Glutamatergic neuron (in vitro differentiated cells): ENCODE data around the gene PDLIM5. TPM values are rescaled to one million over a fixed set of nuclear protein-coding genes. Genes with fewer than 3 reads are reported as not detected.

Experiments
- DNase-seq: peaks from one replicate; pipeline ENCODE4 v3.0.0; 2022
- H3K27ac Mint-ChIP-seq: one replicate; pipeline ENCODE4 v1.8.0; 2020; ENCODE audit warnings: mild to moderate bottlenecking, mixed read lengths, inconsistent platforms; ENCODE audit not compliant: unreplicated experiment
- H3K27me3 Mint-ChIP-seq: one replicate; pipeline ENCODE4 v1.8.0; 2020; ENCODE audit warnings: mild to moderate bottlenecking, moderate library complexity, mixed read lengths, inconsistent platforms; ENCODE audit not compliant: unreplicated experiment
- H3K36me3 Mint-ChIP-seq: one replicate; pipeline ENCODE4 v1.8.0; 2020; ENCODE audit warnings: mild to moderate bottlenecking, mixed read lengths, inconsistent platforms; ENCODE audit not compliant: unreplicated experiment
- H3K4me1 Mint-ChIP-seq: one replicate; pipeline ENCODE4 v1.8.0; 2020; ENCODE audit warnings: mild to moderate bottlenecking, low read depth, mixed read lengths, inconsistent platforms; ENCODE audit not compliant: unreplicated experiment
- H3K4me3 Mint-ChIP-seq: one replicate; pipeline ENCODE4 v1.8.0; 2020; ENCODE audit warnings: mild to moderate bottlenecking, mixed read lengths, inconsistent platforms; ENCODE audit not compliant: unreplicated experiment
- H3K9me3 Mint-ChIP-seq: one replicate; pipeline ENCODE4 v1.8.0; 2020; ENCODE audit warnings: mild to moderate bottlenecking, moderate library complexity, mixed read lengths, inconsistent platforms; ENCODE audit not compliant: unreplicated experiment
- total RNA-seq: library from RNA; stranded (reverse); fragmentation: NEBNext Ultra II Directional; extraction: Animal tissue kit (Norgen Biotek cat#: 25700); gene quantifications from one replicate; pipeline ENCODE4 v1.2.1, GENCODE V29; 2021; ENCODE audit not compliant: unreplicated experiment
- TF ChIP-seq, protein P1 (sequence below): fragments of 200-600 bp; sonication (generic); IDR thresholded peaks from one replicate; pipeline ENCODE4 v1.5.0; 2021; ENCODE audit not compliant: partially characterized antibody, unreplicated experiment

The PDLIM5 gene
- total RNA-seq, 1 donor from 2014 or later: 32.7 TPM

DNA sequence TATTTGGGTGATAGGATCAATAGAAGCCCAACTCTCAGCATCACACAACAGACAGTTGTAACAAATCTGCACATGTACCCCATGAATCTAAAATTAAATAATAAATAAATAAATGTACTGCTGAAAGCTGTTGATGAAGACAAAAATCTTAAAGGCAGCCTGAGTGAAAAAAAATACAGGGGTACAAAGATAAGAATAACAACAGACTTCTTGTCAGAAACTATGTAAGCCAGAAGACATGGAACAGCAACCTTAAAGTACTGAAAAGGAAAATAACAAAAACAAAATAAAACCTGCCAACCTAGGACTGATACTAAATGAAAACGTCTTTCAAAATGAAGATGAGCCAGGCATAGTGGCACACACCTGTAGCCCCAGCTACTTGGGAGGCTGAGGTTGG lies 25.0 kb upstream of the PDLIM5 start:
- DNase-seq: no peak
- Mint-ChIP-seq H3K27me3 (peaks cover 2% of the 10 kb centered on the region), H3K4me1 (no peaks in the 10 kb centered on the region), H3K9me3 (peaks cover 2% of the 10 kb centered on the region), H3K27ac (no peak overlapping the region), H3K36me3 (peaks cover 7% of the 10 kb centered on the region), H3K4me3 (no peak overlapping the region)
- TF ChIP-seq, protein P1, sequence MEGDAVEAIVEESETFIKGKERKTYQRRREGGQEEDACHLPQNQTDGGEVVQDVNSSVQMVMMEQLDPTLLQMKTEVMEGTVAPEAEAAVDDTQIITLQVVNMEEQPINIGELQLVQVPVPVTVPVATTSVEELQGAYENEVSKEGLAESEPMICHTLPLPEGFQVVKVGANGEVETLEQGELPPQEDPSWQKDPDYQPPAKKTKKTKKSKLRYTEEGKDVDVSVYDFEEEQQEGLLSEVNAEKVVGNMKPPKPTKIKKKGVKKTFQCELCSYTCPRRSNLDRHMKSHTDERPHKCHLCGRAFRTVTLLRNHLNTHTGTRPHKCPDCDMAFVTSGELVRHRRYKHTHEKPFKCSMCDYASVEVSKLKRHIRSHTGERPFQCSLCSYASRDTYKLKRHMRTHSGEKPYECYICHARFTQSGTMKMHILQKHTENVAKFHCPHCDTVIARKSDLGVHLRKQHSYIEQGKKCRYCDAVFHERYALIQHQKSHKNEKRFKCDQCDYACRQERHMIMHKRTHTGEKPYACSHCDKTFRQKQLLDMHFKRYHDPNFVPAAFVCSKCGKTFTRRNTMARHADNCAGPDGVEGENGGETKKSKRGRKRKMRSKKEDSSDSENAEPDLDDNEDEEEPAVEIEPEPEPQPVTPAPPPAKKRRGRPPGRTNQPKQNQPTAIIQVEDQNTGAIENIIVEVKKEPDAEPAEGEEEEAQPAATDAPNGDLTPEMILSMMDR: no peak

DNA sequence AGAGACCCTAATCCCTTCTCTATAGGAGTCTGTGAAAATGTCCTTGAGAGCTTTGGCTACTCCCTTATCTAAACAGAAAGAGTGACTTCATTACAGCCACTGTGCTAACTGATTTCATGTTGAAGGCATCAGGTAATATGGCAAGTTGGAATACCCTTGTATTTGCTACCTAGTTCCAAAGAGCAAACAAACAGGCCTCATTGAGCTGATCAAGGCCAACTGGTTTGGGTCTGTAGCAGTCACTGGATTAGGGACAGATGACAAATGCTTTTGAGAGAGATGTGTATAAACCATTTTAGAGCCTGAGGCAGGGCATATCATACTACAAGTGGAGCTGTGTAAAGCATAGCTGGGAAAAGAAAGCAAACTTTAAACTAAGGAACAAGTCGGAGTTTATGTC lies 22.9 kb upstream of the PDLIM5 start:
- TF ChIP-seq, protein P1: no peak
- Mint-ChIP-seq H3K4me1 (no peaks in the 10 kb centered on the region), H3K36me3 (peaks cover 4% of the 10 kb centered on the region), H3K9me3 (peaks cover 2% of the 10 kb centered on the region), H3K27me3 (peaks cover 2% of the 10 kb centered on the region), H3K27ac (no peak overlapping the region), H3K4me3 (no peak overlapping the region)
- no peak for DNase-seq

DNA sequence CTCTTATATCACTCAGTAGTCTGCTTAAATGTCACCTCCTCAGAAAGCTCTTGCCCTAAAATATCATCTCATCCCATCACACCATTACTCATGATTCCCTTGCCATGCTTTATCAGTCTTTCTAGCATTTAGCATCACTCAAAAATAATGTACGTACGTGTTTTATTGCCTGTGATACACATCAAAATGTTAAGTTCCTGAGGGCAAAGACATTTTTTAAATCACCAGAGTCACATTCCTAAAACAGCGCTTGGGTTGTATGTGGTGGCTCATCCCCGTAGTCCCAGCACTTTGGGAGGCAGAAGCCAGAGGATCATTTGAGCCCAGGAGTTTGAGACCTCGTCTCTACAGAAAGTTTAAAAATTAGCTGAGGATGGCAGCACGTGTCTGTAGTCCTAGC lies 21.3 kb upstream of the PDLIM5 start:
- Mint-ChIP-seq H3K4me1 (no peaks in the 10 kb centered on the region), H3K36me3 (no peaks in the 10 kb centered on the region), H3K27me3 (peaks cover 2% of the 10 kb centered on the region), H3K27ac (no peak overlapping the region), H3K4me3 (no peak overlapping the region), H3K9me3 (peaks cover 2% of the 10 kb centered on the region)
- no peak for DNase-seq
- TF ChIP-seq, protein P1: no peak

DNA sequence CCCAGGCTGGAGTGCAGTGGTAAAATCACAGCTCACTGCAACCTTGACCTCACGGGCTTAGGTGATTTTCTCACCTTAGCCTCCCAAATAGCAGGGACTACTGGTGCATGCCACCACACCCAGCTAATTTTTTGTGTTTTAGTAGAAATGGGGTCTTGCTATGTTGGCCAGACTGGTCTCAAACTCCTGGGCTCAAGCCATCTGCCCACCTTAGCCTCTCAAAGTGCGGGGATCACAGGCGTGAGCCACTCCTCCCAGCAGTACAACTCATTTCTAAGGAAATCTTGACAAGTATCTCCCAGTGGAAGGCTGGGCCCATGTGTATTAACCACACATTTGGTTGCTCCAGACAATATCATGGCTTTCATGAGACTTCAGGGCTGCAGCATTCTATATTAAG lies 20.4 kb upstream of the PDLIM5 start:
- DNase-seq: no peak
- Mint-ChIP-seq H3K27me3 (peaks cover 2% of the 10 kb centered on the region), H3K4me3 (no peak overlapping the region), H3K36me3 (no peaks in the 10 kb centered on the region), H3K4me1 (no peaks in the 10 kb centered on the region), H3K27ac (no peak overlapping the region), H3K9me3 (no peaks in the 10 kb centered on the region)
- TF ChIP-seq, protein P1: no peak

DNA sequence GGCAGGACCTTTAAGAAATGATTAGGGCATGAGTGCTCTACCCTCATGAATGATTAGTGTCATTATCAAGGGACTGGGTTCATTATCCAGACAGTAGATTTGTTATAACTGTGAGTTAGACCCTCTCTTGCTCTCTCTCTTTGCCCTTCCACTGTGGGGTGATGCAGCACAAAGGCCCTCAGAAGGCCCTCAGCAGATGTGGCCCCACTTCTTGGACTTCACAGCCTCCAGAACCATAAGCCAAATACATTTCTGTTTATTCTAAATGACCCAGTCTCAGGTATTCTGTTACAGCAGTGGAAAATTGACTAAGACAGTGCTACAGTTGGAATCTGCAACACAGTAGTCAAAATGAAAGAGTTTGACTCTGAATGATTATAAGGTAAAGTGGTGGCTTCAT lies 17.2 kb upstream of the PDLIM5 start:
- H3K27ac Mint-ChIP-seq: no peak overlapping the region
- TF ChIP-seq, protein P1: no peak
- H3K36me3 Mint-ChIP-seq: no peaks in the 10 kb centered on the region
- H3K9me3 Mint-ChIP-seq: peaks cover 2% of the 10 kb centered on the region
- no peaks in the 10 kb centered on the region for H3K4me1 Mint-ChIP-seq
- no peak for DNase-seq
- H3K27me3 Mint-ChIP-seq: peaks cover 3% of the 10 kb centered on the region
- H3K4me3 Mint-ChIP-seq: no peak overlapping the region
